ENCODE measurements around the gene GPBP1.

Gene GPBP1

DNA sequence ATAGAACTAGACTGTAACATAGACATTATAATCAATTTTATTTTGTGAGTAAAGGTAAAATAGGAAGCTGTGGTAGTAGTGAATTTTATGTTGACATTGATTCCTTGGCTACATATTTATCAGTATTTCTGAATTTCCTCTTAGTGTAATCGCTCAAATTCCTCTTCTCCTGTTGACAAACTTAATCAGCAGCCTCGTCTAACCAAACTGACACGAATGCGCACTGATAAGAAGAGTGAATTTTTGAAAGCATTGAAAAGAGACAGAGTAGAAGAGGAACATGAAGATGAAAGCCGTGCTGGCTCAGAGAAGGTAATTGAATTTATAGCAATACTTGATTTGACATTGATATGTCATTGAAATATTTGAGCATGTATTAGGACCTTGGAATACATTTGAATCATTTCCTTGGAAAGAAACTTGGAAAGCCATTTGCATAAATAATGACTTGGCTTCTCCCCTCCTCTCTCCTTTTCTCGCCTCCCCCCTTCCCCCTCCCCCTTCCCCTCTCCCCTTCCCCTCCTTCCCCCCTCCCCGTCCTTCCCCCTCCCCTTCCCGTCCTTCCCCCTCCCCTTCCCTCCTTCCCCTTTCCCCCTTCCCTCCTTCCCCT lies 75.5 kb downstream of the GPBP1 start:
- DNase-seq = no peak
- Histone ChIP-seq H3K9me3 (no peaks in the 10 kb centered on the region), H3K27me3 (no peaks in the 10 kb centered on the region), H3K4me1 (no peaks in the 10 kb centered on the region), H3K4me3 (ENCODE audit: low read depth, low read length) (no peak overlapping the region), H3K36me3 (peaks cover 70% of the 10 kb centered on the region)
- TF ChIP-seq, protein P1, sequence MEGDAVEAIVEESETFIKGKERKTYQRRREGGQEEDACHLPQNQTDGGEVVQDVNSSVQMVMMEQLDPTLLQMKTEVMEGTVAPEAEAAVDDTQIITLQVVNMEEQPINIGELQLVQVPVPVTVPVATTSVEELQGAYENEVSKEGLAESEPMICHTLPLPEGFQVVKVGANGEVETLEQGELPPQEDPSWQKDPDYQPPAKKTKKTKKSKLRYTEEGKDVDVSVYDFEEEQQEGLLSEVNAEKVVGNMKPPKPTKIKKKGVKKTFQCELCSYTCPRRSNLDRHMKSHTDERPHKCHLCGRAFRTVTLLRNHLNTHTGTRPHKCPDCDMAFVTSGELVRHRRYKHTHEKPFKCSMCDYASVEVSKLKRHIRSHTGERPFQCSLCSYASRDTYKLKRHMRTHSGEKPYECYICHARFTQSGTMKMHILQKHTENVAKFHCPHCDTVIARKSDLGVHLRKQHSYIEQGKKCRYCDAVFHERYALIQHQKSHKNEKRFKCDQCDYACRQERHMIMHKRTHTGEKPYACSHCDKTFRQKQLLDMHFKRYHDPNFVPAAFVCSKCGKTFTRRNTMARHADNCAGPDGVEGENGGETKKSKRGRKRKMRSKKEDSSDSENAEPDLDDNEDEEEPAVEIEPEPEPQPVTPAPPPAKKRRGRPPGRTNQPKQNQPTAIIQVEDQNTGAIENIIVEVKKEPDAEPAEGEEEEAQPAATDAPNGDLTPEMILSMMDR (IDR thresholded peaks at IDR 0.05; ENCODE audit: low read depth, low read length) = no peak

DNA sequence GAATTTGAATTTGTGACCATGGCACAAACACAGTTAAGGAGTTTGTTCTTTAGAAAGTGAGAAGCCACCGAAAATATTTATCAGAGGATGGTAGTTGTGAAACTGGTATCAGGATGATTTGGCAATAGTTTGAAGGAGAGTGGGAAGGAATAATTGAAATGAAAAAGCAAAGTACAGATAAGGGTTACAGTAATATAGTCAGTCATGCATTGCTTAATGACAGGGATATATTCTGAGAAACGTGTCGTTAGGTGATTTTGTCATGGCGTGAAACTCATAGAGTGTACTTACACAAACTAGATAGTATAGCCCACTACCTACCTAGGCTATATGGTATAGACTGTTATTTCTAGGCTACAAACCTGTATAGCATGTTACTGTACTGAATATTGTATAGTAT lies 84.2 kb downstream of the GPBP1 start:
- no peaks in the 10 kb centered on the region for H3K27me3 ChIP-seq
- no peak for DNase-seq
- no peaks in the 10 kb centered on the region for H3K9me3 ChIP-seq
- H3K36me3 ChIP-seq = peaks cover 43% of the 10 kb centered on the region
- TF ChIP-seq, protein P1 (IDR thresholded peaks at IDR 0.05; ENCODE audit: low read depth, low read length) = no peak
- H3K4me3 ChIP-seq (ENCODE audit: low read depth, low read length) = no peak overlapping the region
- no peaks in the 10 kb centered on the region for H3K4me1 ChIP-seq

DNA sequence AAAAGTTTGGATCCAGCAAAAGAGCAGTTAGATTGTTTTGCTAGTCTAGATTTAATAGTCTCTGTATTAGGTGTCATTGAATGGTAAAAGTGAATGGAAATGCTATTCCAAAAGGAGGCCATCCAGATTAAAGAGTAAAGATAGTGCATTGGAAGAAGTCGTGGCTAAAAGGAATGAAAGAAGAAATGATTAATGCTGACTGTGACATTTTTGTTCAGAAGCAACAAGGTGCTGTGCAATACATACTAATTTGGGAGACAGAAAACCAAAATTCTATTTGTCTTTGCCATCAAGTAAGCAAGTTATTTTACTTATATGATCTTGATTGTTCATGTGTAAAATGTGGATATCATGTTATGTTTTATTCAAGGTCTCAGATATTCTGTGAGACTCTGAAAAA lies 85.1 kb downstream of the GPBP1 start:
- TF ChIP-seq, protein P1 (IDR thresholded peaks at IDR 0.05; ENCODE audit: low read depth, low read length) = no peak
- no peaks in the 10 kb centered on the region for H3K4me1 ChIP-seq
- H3K27me3 ChIP-seq = no peaks in the 10 kb centered on the region
- H3K4me3 ChIP-seq (ENCODE audit: low read depth, low read length) = no peak overlapping the region
- H3K36me3 ChIP-seq = peaks cover 42% of the 10 kb centered on the region
- H3K9me3 ChIP-seq = no peaks in the 10 kb centered on the region
- DNase-seq = no peak

DNA sequence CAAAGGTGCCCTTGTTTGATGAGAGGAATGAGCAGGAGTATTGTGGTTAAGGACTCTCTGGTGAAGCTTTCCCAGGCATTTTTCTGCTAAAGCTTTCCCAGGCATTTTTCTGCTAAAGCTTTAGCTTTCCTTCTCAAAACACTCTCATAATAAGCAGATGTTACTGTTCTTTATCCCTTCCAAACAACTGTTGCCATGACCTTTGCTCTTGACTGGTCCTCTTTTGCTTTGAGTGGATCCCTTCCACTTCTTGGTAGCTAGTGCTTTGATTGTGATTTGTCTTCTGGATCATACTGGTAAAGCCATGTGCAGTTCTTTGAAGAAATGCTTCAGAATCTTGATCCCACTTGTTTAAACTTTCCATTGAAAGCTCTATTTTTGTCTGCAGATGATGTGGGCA lies 85.8 kb downstream of the GPBP1 start:
- Histone ChIP-seq H3K4me1 (no peaks in the 10 kb centered on the region), H3K9me3 (no peaks in the 10 kb centered on the region), H3K4me3 (ENCODE audit: low read depth, low read length) (no peak overlapping the region), H3K36me3 (peaks cover 38% of the 10 kb centered on the region), H3K27me3 (no peaks in the 10 kb centered on the region)
- DNase-seq = no peak
- TF ChIP-seq, protein P1 (IDR thresholded peaks at IDR 0.05; ENCODE audit: low read depth, low read length) = no peak

DNA sequence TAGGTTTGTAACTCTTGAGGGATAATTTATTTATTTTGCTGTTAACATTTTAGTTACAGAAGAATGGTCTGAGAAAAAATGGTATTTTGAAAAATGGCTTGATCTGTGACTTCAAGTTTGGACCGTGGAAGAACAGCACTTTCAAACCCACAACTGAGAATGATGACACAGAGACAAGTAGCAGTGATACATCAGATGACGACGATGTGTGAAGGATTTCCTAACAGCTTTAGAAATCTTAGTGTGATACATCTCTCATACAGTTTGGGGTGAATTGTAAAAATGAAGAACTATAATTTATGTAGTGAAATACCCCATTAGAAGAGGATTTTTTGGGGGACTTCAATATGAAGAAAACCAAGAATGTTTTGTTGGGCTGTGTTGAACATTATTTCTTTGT lies 88.7 kb downstream of the GPBP1 start:
- H3K4me3 ChIP-seq (ENCODE audit: low read depth, low read length) = no peak overlapping the region
- H3K36me3 ChIP-seq = peaks cover 25% of the 10 kb centered on the region
- H3K9me3 ChIP-seq = no peaks in the 10 kb centered on the region
- TF ChIP-seq, protein P1 (IDR thresholded peaks at IDR 0.05; ENCODE audit: low read depth, low read length) = no peak
- H3K27me3 ChIP-seq = no peaks in the 10 kb centered on the region
- no peaks in the 10 kb centered on the region for H3K4me1 ChIP-seq
- DNase-seq = no peak

DNA sequence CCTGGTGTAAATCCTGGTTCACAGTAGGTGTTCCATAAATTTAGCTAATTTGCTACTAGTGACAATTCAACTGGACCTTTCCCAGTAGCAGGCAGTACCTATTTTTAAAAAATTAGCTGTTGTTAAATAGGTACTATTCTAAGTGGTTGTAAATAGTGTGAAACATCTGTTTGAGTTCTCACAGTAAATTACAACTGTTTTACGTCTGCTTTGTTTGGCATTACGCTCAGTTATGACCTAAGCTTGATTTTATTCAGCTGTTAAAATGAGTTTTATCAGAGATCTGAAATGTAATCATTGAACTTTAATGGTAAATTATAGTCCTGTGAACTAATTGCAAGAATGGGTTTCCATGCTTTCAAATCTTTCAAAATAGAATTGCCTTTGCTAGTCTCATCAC lies 93.9 kb downstream of the GPBP1 start:
- no peaks in the 10 kb centered on the region for H3K9me3 ChIP-seq
- TF ChIP-seq, protein P1 (IDR thresholded peaks at IDR 0.05; ENCODE audit: low read depth, low read length) = no peak
- no peak overlapping the region for H3K4me3 ChIP-seq (ENCODE audit: low read depth, low read length)
- H3K4me1 ChIP-seq = no peaks in the 10 kb centered on the region
- DNase-seq = no peak
- H3K27me3 ChIP-seq = no peaks in the 10 kb centered on the region
- H3K36me3 ChIP-seq = peaks cover 10% of the 10 kb centered on the region
